HFFc6 (cell line): ENCODE measurements around the gene SUV39H1. TPM values are rescaled to one million over a fixed set of nuclear protein-coding genes. Genes with fewer than 3 reads are reported as not detected.

Experiments
- DNase-seq: peaks from one replicate; pipeline ENCODE4 v3.0.0-alpha.2; 2018
- H3K27ac Mint-ChIP-seq: 2 replicates; pipeline ENCODE4 v1.8.0; 2020; ENCODE audit warnings: mild to moderate bottlenecking, mixed read lengths
- H3K27me3 Mint-ChIP-seq: 2 replicates; pipeline ENCODE4 v1.8.0; 2021; ENCODE audit warnings: mild to moderate bottlenecking, moderate library complexity, mixed read lengths; ENCODE audit not compliant: insufficient read depth
- H3K36me3 Mint-ChIP-seq: 2 replicates; pipeline ENCODE4 v1.8.0; 2021; ENCODE audit warnings: low read depth, mixed read lengths
- H3K4me1 Mint-ChIP-seq: 2 replicates; pipeline ENCODE4 v1.8.0; 2020; ENCODE audit warnings: low read depth, mixed read lengths
- H3K4me3 Mint-ChIP-seq: 2 replicates; pipeline ENCODE4 v1.8.0; 2020; ENCODE audit warnings: mild to moderate bottlenecking, moderate library complexity, mixed read lengths
- H3K9me3 Mint-ChIP-seq: 2 replicates; pipeline ENCODE4 v1.8.0; 2020; ENCODE audit warnings: mild to moderate bottlenecking, mixed read lengths
- total RNA-seq, 6 experiments: library from RNA; stranded (reverse); fragmentation: NEBNext Ultra II Directional; extraction: Animal tissue kit (Norgen Biotek cat#: 25700); gene quantifications; 2 replicates in 1 of 6; 3 replicates in 5 of 6; pipeline ENCODE4 v1.2.3, GENCODE V29; 2021
- TF ChIP-seq, protein P1 (sequence below): fragments of 200-600 bp; sonication (generic); IDR thresholded peaks from 2 replicates; pipeline ENCODE4 v1.5.0; 2021; ENCODE audit warnings: antibody characterized with exemption, mild to moderate bottlenecking

Gene SUV39H1
- total RNA-seq, 6 experiments from 2014 or later, result 6.9 to 12.0 (median 11.4) TPM

DNA sequence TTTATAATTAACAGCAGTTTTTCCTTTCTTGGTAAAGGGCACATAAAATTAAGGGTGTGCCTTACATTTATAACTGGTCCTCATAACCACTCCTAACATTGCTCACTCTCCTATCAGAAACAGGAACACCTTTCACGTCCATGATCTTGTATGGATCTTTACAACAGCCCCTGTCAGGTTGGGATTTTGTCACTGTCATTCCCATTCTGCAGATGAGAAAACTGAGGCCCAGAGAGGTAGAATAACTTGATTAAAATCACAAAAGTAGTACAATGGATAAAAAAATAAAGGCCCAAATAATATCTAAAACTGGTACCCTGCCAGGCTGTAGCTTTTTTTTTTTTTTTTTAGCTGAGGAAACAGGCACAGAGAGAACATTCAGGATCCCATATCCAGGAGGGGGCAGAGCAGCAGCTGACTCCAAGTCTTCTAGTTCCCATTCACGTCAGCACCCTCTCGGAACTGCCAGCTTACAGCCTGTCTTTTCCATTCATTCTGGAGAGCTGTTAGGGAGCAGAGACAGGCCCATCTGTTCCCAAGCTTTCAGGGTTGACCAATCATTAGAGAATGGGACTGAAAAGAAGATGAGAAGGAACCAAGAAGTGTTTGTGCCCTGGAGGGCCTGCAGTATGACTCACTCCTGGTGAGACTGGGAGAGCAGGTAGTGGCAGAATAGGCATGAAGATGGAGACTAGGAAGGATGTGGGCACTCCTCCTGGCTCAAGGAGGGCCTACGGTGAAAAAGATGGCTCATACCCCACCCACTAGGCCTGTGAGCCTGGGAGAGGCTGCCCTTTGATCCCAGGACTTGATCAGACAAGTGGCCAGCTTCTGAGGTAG lies 7.3 kb downstream of the SUV39H1 start:
- H3K27ac Mint-ChIP-seq, result peak overlapping the region; percentile 70; the same call in 1 of the 2 replicates
- H3K9me3 Mint-ChIP-seq, result no peaks in the 10 kb centered on the region
- H3K36me3 Mint-ChIP-seq, result no peaks in the 10 kb centered on the region; the same call in 1 of the 2 replicates
- H3K27me3 Mint-ChIP-seq, result no peaks in the 10 kb centered on the region; the same call in 1 of the 2 replicates
- DNase-seq, result peak; percentile 72
- H3K4me1 Mint-ChIP-seq, result peaks cover 19% of the 10 kb centered on the region
- no peak overlapping the region for H3K4me3 Mint-ChIP-seq
- TF ChIP-seq, protein P1, sequence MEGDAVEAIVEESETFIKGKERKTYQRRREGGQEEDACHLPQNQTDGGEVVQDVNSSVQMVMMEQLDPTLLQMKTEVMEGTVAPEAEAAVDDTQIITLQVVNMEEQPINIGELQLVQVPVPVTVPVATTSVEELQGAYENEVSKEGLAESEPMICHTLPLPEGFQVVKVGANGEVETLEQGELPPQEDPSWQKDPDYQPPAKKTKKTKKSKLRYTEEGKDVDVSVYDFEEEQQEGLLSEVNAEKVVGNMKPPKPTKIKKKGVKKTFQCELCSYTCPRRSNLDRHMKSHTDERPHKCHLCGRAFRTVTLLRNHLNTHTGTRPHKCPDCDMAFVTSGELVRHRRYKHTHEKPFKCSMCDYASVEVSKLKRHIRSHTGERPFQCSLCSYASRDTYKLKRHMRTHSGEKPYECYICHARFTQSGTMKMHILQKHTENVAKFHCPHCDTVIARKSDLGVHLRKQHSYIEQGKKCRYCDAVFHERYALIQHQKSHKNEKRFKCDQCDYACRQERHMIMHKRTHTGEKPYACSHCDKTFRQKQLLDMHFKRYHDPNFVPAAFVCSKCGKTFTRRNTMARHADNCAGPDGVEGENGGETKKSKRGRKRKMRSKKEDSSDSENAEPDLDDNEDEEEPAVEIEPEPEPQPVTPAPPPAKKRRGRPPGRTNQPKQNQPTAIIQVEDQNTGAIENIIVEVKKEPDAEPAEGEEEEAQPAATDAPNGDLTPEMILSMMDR, result peak; percentile 33; the same call in 1 of the 2 replicates

DNA sequence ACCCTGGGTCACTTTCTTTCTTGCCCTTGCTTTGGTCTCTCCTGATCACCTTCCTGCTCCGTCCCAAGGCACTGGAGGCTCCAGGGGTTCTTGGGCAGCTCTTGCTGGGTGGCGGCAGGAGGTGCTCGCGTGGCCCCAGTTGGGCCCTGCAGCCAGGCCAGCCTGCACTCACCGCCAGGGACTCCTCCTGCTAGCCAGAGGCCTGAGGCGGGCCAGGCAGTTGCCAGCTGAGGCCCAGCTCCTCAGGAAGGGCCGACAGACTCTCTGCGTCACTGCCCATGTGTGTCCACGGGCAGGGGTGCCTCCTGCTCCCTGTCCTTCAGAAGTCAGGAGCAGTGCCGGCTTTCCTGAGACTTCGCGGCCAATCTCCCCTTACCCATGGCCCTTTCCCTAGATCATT lies 9.3 kb downstream of the SUV39H1 start:
- TF ChIP-seq, protein P1, result no peak
- H3K4me3 Mint-ChIP-seq, result no peak overlapping the region
- H3K4me1 Mint-ChIP-seq, result peaks cover 19% of the 10 kb centered on the region
- DNase-seq, result no peak
- no peak overlapping the region for H3K27ac Mint-ChIP-seq
- peaks cover under 1% of the 10 kb centered on the region for H3K27me3 Mint-ChIP-seq
- no peaks in the 10 kb centered on the region for H3K9me3 Mint-ChIP-seq
- no peaks in the 10 kb centered on the region for H3K36me3 Mint-ChIP-seq

DNA sequence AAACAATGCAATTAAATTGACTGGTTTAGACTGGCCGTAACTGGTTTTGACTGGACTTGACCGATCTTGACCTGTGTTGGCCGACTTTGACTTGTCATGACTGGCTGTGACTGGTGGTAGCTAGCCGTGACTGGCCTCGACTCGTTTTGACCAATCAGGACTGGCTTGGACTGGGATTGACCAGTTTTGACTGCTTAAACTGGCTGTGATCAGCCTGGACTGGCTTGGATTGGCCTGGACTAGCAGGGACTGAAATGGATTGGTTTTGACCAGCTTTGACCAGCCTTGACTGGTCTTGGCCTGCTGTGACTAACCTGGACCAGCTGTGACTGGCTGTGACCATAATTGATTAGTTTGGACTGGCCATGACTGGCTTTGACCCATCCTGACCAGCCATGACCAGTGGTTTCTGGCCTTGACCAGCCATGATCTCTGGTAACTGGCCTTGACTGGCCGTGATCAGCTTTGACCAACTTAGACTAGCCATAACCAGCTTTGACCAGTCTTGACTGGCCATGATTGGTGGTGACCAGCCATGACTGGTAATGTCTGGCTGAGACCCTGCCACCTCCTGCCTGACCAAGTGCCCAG lies 13.1 kb downstream of the SUV39H1 start:
- Mint-ChIP-seq H3K27me3 (peaks cover 5% of the 10 kb centered on the region), H3K27ac (no peak overlapping the region), H3K9me3 (no peaks in the 10 kb centered on the region), H3K4me3 (no peak overlapping the region), H3K4me1 (peaks cover 6% of the 10 kb centered on the region), H3K36me3 (no peaks in the 10 kb centered on the region)
- no peak for DNase-seq
- TF ChIP-seq, protein P1, result no peak

DNA sequence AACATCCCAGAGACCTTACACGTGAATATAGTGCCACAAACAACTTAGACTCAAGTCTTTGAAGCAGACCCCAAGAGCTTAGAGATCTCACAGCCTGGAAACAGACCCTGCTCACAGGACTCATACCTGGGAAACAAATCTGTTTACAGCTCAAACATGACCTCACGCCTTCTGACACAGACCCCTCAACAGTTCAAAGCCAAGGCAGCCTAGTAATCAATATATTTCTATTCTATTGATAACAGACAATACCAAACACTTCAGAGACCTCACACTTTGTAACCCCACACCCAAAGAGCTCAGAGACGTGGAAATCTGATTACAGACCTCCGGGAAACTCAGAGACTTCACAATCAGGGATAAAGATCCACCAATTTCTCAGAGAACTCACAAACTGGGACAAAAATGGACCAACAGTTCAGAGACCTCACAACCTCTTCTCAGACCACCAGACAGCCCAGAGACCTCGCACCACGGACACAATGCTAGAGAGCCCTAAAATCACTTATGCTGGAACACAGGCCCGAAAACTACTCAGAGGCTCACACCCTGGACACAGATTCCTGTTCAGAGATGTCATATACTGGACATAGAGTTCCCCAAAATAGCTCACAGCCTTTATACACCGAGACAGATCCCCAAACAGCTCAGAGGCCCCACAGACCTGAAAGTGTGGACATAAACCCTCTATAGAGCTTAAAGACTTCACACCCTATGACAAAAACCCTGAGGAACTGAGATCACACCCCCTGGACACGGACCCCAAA lies 14.8 kb downstream of the SUV39H1 start:
- Mint-ChIP-seq H3K27me3 (peaks cover 6% of the 10 kb centered on the region), H3K27ac (no peak overlapping the region), H3K4me3 (no peak overlapping the region), H3K9me3 (no peaks in the 10 kb centered on the region), H3K36me3 (no peaks in the 10 kb centered on the region), H3K4me1 (peaks cover 22% of the 10 kb centered on the region)
- no peak for DNase-seq
- TF ChIP-seq, protein P1, result no peak

DNA sequence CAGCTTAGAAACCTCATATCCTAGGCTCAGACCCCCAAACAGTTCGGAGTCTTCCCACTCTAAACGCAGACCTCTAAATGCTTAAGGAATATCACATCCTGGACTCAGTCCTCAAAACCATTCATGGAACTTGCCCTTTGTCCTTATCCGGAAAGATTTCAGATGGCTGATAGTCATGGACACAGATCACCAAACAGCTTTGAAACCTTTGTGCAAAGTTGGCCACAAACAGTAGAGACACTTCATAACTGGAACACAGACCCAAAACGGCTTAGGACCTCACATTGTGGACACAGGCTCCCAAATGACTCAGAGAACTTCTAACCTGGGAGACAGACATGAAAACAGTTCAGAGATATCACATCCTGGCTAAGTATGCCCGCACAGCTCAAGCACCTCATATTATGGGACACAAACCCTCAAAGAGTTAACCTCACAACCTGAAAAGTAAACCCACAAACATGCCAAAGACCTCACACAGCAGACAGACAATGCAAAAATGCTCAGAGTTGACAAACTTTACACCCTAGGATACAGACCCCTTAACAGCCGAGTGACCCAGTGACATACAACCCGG lies 15.5 kb downstream of the SUV39H1 start:
- TF ChIP-seq, protein P1, result no peak
- H3K9me3 Mint-ChIP-seq, result no peaks in the 10 kb centered on the region
- no peak overlapping the region for H3K4me3 Mint-ChIP-seq
- no peaks in the 10 kb centered on the region for H3K36me3 Mint-ChIP-seq
- DNase-seq, result no peak
- H3K27ac Mint-ChIP-seq, result no peak overlapping the region
- H3K27me3 Mint-ChIP-seq, result peaks cover 6% of the 10 kb centered on the region
- peaks cover 22% of the 10 kb centered on the region for H3K4me1 Mint-ChIP-seq
